PC-3 (cell line): ENCODE data around the gene GALNT14. TPM values are rescaled to one million over a fixed set of nuclear protein-coding genes. Genes with fewer than 3 reads are reported as not detected.

Experiments
- ATAC-seq: fragments of 200-7000 bp; cut with Tn5 transposase; 2 replicates; pipeline ENCODE4 v1.9.1; 2020; ENCODE audit warnings: mild to moderate bottlenecking, moderate library complexity
- BruUV-seq: library from RNA; stranded (reverse); fragments of 400-500 nt; replicated peaks from 2 replicates; lab custom pipeline; 2021; lab: Mats Ljungman, UMichigan
- CTCF ChIA-PET: fragments of 300-600 bp; sonication (Branson Sonifier 250); formaldehyde crosslinking; loops from one replicate; lab custom pipeline; 2022; ENCODE audit warnings: antibody characterized with exemption; lab: Charles Lee
- POLR2A ChIA-PET: fragments of 300-600 bp; sonication (Branson Sonifier 250); formaldehyde crosslinking; loops from one replicate; lab custom pipeline; 2022; ENCODE audit warnings: antibody characterized with exemption; ENCODE audit not compliant: unreplicated experiment; lab: Charles Lee
- DNase-seq: peaks from one replicate; pipeline ENCODE4 v3.0.0-alpha.2; 2015
- H2AFZ ChIP-seq: fragments of 300-600 bp; sonication (generic); 2 replicates; pipeline ENCODE4 v1.6.0; 2016; ENCODE audit warnings: antibody characterized with exemption, low read length
- H3F3A ChIP-seq: fragments of 300-600 bp; sonication (generic); one replicate; pipeline ENCODE4 v1.6.0; 2017; ENCODE audit warnings: antibody characterized with exemption, low read length, control low read depth, mild to moderate bottlenecking; ENCODE audit not compliant: unreplicated experiment
- H3K27ac ChIP-seq: fragments of 300-600 bp; sonication (generic); 2 replicates; pipeline ENCODE4 v1.5.1; 2016; ENCODE audit warnings: mild to moderate bottlenecking, low read length
- H3K27me3 ChIP-seq: fragments of 300-600 bp; sonication (generic); 2 replicates; pipeline ENCODE4 v1.6.1; 2016; ENCODE audit warnings: low read length, mixed read lengths
- H3K36me3 ChIP-seq: fragments of 300-600 bp; sonication (generic); 2 replicates; pipeline ENCODE4 v1.6.1; 2016; ENCODE audit warnings: low read depth, mixed run types, low read length, mixed read lengths
- H3K4me1 ChIP-seq: fragments of 300-600 bp; sonication (generic); 2 replicates; pipeline ENCODE4 v1.5.1; 2016; ENCODE audit warnings: low read length; ENCODE audit not compliant: insufficient read depth
- H3K4me2 ChIP-seq: fragments of 300-600 bp; sonication (generic); 2 replicates; pipeline ENCODE4 v1.6.0; 2016; ENCODE audit warnings: low read length
- H3K4me3 ChIP-seq: fragments of 300-600 bp; sonication (generic); 2 replicates; pipeline ENCODE4 v1.5.1; 2016; ENCODE audit warnings: mild to moderate bottlenecking, low read length, mixed read lengths
- H3K79me2 ChIP-seq: fragments of 300-600 bp; sonication (generic); 2 replicates; pipeline ENCODE4 v1.6.1; 2017; ENCODE audit warnings: low read length, mixed read lengths
- H3K9ac ChIP-seq: fragments of 300-600 bp; sonication (generic); 2 replicates; pipeline ENCODE4 v1.6.0; 2016; ENCODE audit warnings: mild to moderate bottlenecking, low read length
- H3K9me2 ChIP-seq: fragments of 300-600 bp; sonication (generic); replicated peaks from 2 replicates; pipeline ENCODE4 v1.6.1; 2016; ENCODE audit warnings: mixed run types, low read length, mixed read lengths
- H3K9me3 ChIP-seq: fragments of 300-600 bp; sonication (generic); 2 replicates; pipeline ENCODE4 v1.6.1; 2016; ENCODE audit warnings: low read length, mixed read lengths
- H4K20me1 ChIP-seq: fragments of 300-600 bp; sonication (generic); 2 replicates; pipeline ENCODE4 v1.6.1; 2016; ENCODE audit warnings: low read length, mixed read lengths
- CTCF ChIP-seq: fragments of 300-600 bp; sonication (generic); conservative IDR thresholded peaks from 2 replicates; pipeline ENCODE4 v1.5.1; 2017; ENCODE audit warnings: antibody characterized with exemption, low read depth, mild to moderate bottlenecking, low read length
- EZH2 ChIP-seq: fragments of 300-600 bp; sonication (generic); IDR thresholded peaks from one replicate; pipeline ENCODE4 v1.6.1; 2017; ENCODE audit warnings: antibody characterized with exemption, mild to moderate bottlenecking, low read length; ENCODE audit not compliant: unreplicated experiment
- EZH2phosphoT487 ChIP-seq: fragments of 300-600 bp; sonication (generic); IDR thresholded peaks from 2 replicates; pipeline ENCODE4 v1.6.1; 2018; ENCODE audit warnings: mild to moderate bottlenecking, antibody characterized with exemption, low read length, borderline replicate concordance
- intact Hi-C: fragments of 100-400 bp; cut with micrococcal nuclease; formaldehyde crosslinking; loops from 2 replicates; pipeline ENCODE4 v1.9.0; 2023
- total RNA-seq: library from RNA; depleted of rRNA; stranded (reverse); fragments of >200 nt; gene quantifications from 2 replicates; pipeline ENCODE4 v1.2.3, GENCODE V29; 2014

GALNT14 gene
- total RNA-seq, 1 experiment from 2014 or later: 10.2 TPM

- no peaks in the 10 kb centered on the region for H3K9me3 ChIP-seq
- no peaks in the 10 kb centered on the region for H3F3A ChIP-seq
- DNase-seq (no peak), ATAC-seq (no peak)
- H3K36me3 ChIP-seq: no peaks in the 10 kb centered on the region
- H3K4me1 ChIP-seq: peaks cover 10% of the 10 kb centered on the region; the same call in 1 of the 2 replicates
- ChIA-PET CTCF (no interaction called here), POLR2A (no interaction called here)
- H3K27me3 ChIP-seq: 0 out of 2 replicates have a peak, but pooled peaks cover 3% of the 10 kb centered on the region
- H3K27ac ChIP-seq: no peak overlapping the region
- H2AFZ ChIP-seq: no peak overlapping the region
- H3K4me2 ChIP-seq: no peak overlapping the region
- H3K4me3 ChIP-seq: no peak overlapping the region
- H3K9me2 ChIP-seq: no peaks in the 10 kb centered on the region
- H3K9ac ChIP-seq: no peak overlapping the region
- H4K20me1 ChIP-seq: no peaks in the 10 kb centered on the region
- TF ChIP-seq CTCF (no peak), EZH2phosphoT487 (no peak), EZH2 (no peak)
- no peaks in the 10 kb centered on the region for H3K79me2 ChIP-seq
- no TSS peak for BruUV-seq
- intact Hi-C loops: no loop called here
These were observed 156.7 kb downstream of the GALNT14 start for GRCh38 chr2:30981510-30981909.

GRCh38 chr2:30981096-30981495 lies 157.1 kb downstream of the GALNT14 start:
- CTCF ChIA-PET: no interaction called here
- Histone ChIP-seq H3F3A (no peaks in the 10 kb centered on the region), H4K20me1 (no peaks in the 10 kb centered on the region), H3K36me3 (no peaks in the 10 kb centered on the region), H3K4me3 (no peak overlapping the region), H3K9me3 (no peaks in the 10 kb centered on the region), H3K9me2 (no peaks in the 10 kb centered on the region), H3K9ac (no peak overlapping the region), H2AFZ (no peak overlapping the region), H3K79me2 (no peaks in the 10 kb centered on the region), H3K4me1 (peaks cover 10% of the 10 kb centered on the region; the same call in 1 of the 2 replicates), H3K27ac (no peak overlapping the region), H3K4me2 (no peak overlapping the region), H3K27me3 (0 out of 2 replicates have a peak, but pooled peaks cover 3% of the 10 kb centered on the region)
- DNase-seq (no peak), ATAC-seq (no peak)
- no TSS peak for BruUV-seq
- intact Hi-C loops: no loop called here
- TF ChIP-seq CTCF: no peak
- TF ChIP-seq EZH2phosphoT487: no peak
- no peak for TF ChIP-seq EZH2
- POLR2A ChIA-PET: no interaction called here

GRCh38 chr2:30979822-30980245 lies 158.4 kb downstream of the GALNT14 start:
- no peaks in the 10 kb centered on the region for H3K9me3 ChIP-seq
- peak; percentile 84 for DNase-seq
- no peaks in the 10 kb centered on the region for H3K36me3 ChIP-seq
- H3K9ac ChIP-seq: no peak overlapping the region
- POLR2A ChIA-PET: no interaction called here
- peaks cover 10% of the 10 kb centered on the region; the same call in 1 of the 2 replicates for H3K4me1 ChIP-seq
- ATAC-seq: peak; percentile 76
- H3K9me2 ChIP-seq: no peaks in the 10 kb centered on the region
- no peak overlapping the region for H2AFZ ChIP-seq
- H3K4me3 ChIP-seq: no peak overlapping the region
- intact Hi-C loops: no loop called here
- H3K4me2 ChIP-seq: no peak overlapping the region
- CTCF ChIA-PET: no interaction called here
- TF ChIP-seq EZH2 (no peak), EZH2phosphoT487 (no peak), CTCF (peak; percentile 59)
- no peaks in the 10 kb centered on the region for H3K79me2 ChIP-seq
- H3K27ac ChIP-seq: no peak overlapping the region
- 0 out of 2 replicates have a peak, but pooled peaks cover 3% of the 10 kb centered on the region for H3K27me3 ChIP-seq
- no TSS peak for BruUV-seq
- no peaks in the 10 kb centered on the region for H3F3A ChIP-seq
- no peaks in the 10 kb centered on the region for H4K20me1 ChIP-seq
